ENCODE measurements around the gene VPS8. TPM values are rescaled to one million over a fixed set of nuclear protein-coding genes. Genes with fewer than 3 reads are reported as not detected.

The VPS8 gene
- total RNA-seq, 4 donors from 2014 or later: 46.3 to 76.9 (median 59.3) TPM

GRCh38 chr3:184848934-184849333 is 37.0 kb downstream of the VPS8 start:
- no peaks in the 10 kb centered on the region for H3K27me3 ChIP-seq
- no peaks in the 10 kb centered on the region for H3K4me1 ChIP-seq
- H3K36me3 ChIP-seq: peaks cover 0 to 42% (median 7%) of the 10 kb centered on the region in 3 donors
- no peak for DNase-seq (ENCODE audit: low spot score in 2 of 2)
- no peak overlapping the region for H3K27ac ChIP-seq
- no peak overlapping the region for H3K4me3 ChIP-seq
- H3K9me3 ChIP-seq: no peaks in the 10 kb centered on the region
- TF ChIP-seq EP300 (IDR thresholded peaks at IDR 0.05): no peak
- 93 to 95% methylated on average over 4 of the region's 4 CpGs for WGBS, 2 donors

- WGBS, 2 donors: 87 to 90% methylated on average over 2 of the region's 2 CpGs
- Histone ChIP-seq H3K4me3 (no peak overlapping the region), H3K27me3 (no peaks in the 10 kb centered on the region), H3K36me3 (peaks cover 0 to 54% (median 11%) of the 10 kb centered on the region in 3 donors), H3K27ac (no peak overlapping the region), H3K4me1 (no peaks in the 10 kb centered on the region), H3K9me3 (no peaks in the 10 kb centered on the region)
- no peak for DNase-seq (ENCODE audit: low spot score in 2 of 2)
- no peak for TF ChIP-seq CTCF (IDR thresholded peaks at IDR 0.05)
- TF ChIP-seq EP300 (IDR thresholded peaks at IDR 0.05): no peak
- no peak for TF ChIP-seq POLR2A (IDR thresholded peaks at IDR 0.05)
Measured at GRCh38 chr3:184850201-184850600, 38.2 kb downstream of the VPS8 start.

GRCh38 chr3:184857099-184857498 is 45.1 kb downstream of the VPS8 start:
- TF ChIP-seq CTCF (IDR thresholded peaks at IDR 0.05) (no peak), POLR2A (IDR thresholded peaks at IDR 0.05) (no peak), EP300 (IDR thresholded peaks at IDR 0.05) (no peak)
- Histone ChIP-seq H3K4me1 (no peaks in the 10 kb centered on the region), H3K4me3 (no peak overlapping the region), H3K36me3 (peaks cover 0 to 92% (median 8%) of the 10 kb centered on the region in 3 donors), H3K9me3 (no peaks in the 10 kb centered on the region), H3K27me3 (no peaks in the 10 kb centered on the region), H3K27ac (no peak overlapping the region)
- DNase-seq (ENCODE audit: low spot score in 2 of 2): no peak
- WGBS, 2 donors: 96 to 98% methylated on average over 2 of the region's 2 CpGs

- H3K27me3 ChIP-seq: no peaks in the 10 kb centered on the region
- DNase-seq (ENCODE audit: low spot score in 2 of 2): no peak
- TF ChIP-seq CTCF (IDR thresholded peaks at IDR 0.05): no peak
- no peak for TF ChIP-seq EP300 (IDR thresholded peaks at IDR 0.05)
- no peak for TF ChIP-seq POLR2A (IDR thresholded peaks at IDR 0.05)
- no peak overlapping the region for H3K4me3 ChIP-seq
- no peaks in the 10 kb centered on the region for H3K4me1 ChIP-seq
- peaks cover 0 to 73% (median 0%) of the 10 kb centered on the region in 3 donors for H3K36me3 ChIP-seq
- no peaks in the 10 kb centered on the region for H3K9me3 ChIP-seq
- H3K27ac ChIP-seq: no peak overlapping the region
Measured at GRCh38 chr3:184864000-184864399, 52.0 kb downstream of the VPS8 start.

- peaks cover 0 to 74% (median 6%) of the 10 kb centered on the region in 3 donors for H3K36me3 ChIP-seq
- WGBS, 2 donors: 72 to 77% methylated on average over 2 of the region's 2 CpGs
- H3K4me3 ChIP-seq: no peak overlapping the region
- DNase-seq (ENCODE audit: low spot score in 2 of 2): no peak
- H3K4me1 ChIP-seq: no peaks in the 10 kb centered on the region
- no peaks in the 10 kb centered on the region for H3K27me3 ChIP-seq
- TF ChIP-seq POLR2A (IDR thresholded peaks at IDR 0.05) (no peak), CTCF (IDR thresholded peaks at IDR 0.05) (no peak), EP300 (IDR thresholded peaks at IDR 0.05) (no peak)
- no peak overlapping the region for H3K27ac ChIP-seq
- no peaks in the 10 kb centered on the region for H3K9me3 ChIP-seq
Measured at GRCh38 chr3:184868477-184868876, 56.5 kb downstream of the VPS8 start.

- no peak overlapping the region for H3K27ac ChIP-seq
- H3K27me3 ChIP-seq: no peaks in the 10 kb centered on the region
- TF ChIP-seq EP300 (IDR thresholded peaks at IDR 0.05) (no peak), CTCF (IDR thresholded peaks at IDR 0.05) (no peak), POLR2A (IDR thresholded peaks at IDR 0.05) (no peak)
- no peak for DNase-seq (ENCODE audit: low spot score in 2 of 2)
- 57 to 65% methylated on average over 4 of the region's 4 CpGs for WGBS, 2 donors
- H3K9me3 ChIP-seq: no peaks in the 10 kb centered on the region
- H3K36me3 ChIP-seq: peaks cover 0 to 65% (median 6%) of the 10 kb centered on the region in 3 donors
- no peaks in the 10 kb centered on the region for H3K4me1 ChIP-seq
- no peak overlapping the region for H3K4me3 ChIP-seq
Measured at GRCh38 chr3:184872200-184872599, 60.2 kb downstream of the VPS8 start.
